Stomach (tissue), 9 donors: ENCODE data around the gene FAM219A. TPM values are rescaled to one million over a fixed set of nuclear protein-coding genes. Genes with fewer than 3 reads are reported as not detected.

Source experiments
- DNase-seq, 2 donors: peaks; one replicate each; pipeline versions ENCODE4 v3.0.0 to v3.0.0-alpha.2; 2013 to 2019
- H3K27ac ChIP-seq, 5 donors: fragments of 200-600 bp in 4 of 5; sonication (generic) in 4 of 5; one replicate each; pipeline ENCODE4 v1.5.1; 2013 to 2019; ENCODE audit warnings: mild to moderate bottlenecking in 1 of 5, moderate library complexity in 1 of 5
- H3K27me3 ChIP-seq, 3 donors: fragments of 200-600 bp; sonication (generic); one replicate each; pipeline ENCODE4 v1.5.1; 2017 to 2019; ENCODE audit warnings: mixed run types in 1 of 3
- H3K36me3 ChIP-seq, 4 donors: fragments of 200-600 bp; sonication (generic); 1 replicate in 3 of 4; 2 replicates in 1 of 4; pipeline ENCODE4 v1.5.1; 2016 to 2019
- H3K4me1 ChIP-seq, 4 donors: fragments of 200-600 bp; sonication (generic); one replicate each; pipeline ENCODE4 v1.5.1; 2016 to 2019
- H3K4me3 ChIP-seq, 4 donors: fragments of 200-600 bp; sonication (generic) in 3 of 4; one replicate each; pipeline ENCODE4 v1.5.1; 2016 to 2019; ENCODE audit warnings: mild to moderate bottlenecking in 1 of 4
- H3K9me3 ChIP-seq, 4 donors: fragments of 200-600 bp; sonication (generic); one replicate each; pipeline ENCODE4 v1.5.1; 2016 to 2019
- EP300 ChIP-seq: sonication (generic); formaldehyde crosslinking; IDR thresholded peaks from one replicate; pipeline ENCODE4 v1.6.1; 2017; ENCODE audit warnings: antibody characterized with exemption
- POLR2A ChIP-seq, 4 donors: fragments of 450-650 bp; IDR thresholded peaks; one replicate each; pipeline ENCODE4 v1.6.1; 2016; ENCODE audit warnings: antibody characterized with exemption in 4 of 4, control low read depth in 2 of 4, mild to moderate bottlenecking in 1 of 4, moderate library complexity in 1 of 4
- POLR2AphosphoS5 ChIP-seq, 3 donors: sonication (generic); formaldehyde crosslinking; IDR thresholded peaks; one replicate each; pipeline ENCODE4 v1.6.1; 2016; ENCODE audit warnings: antibody characterized with exemption in 3 of 3
- WGBS, 5 donors: extraction: QIAGEN DNeasy Blood & Tissue Kit in 3 of 5; methylation state at CpG; one replicate each; pipeline versions ENCODE4 v1.1.5 to v1.1.7; 2013 to 2018; 5-methylcytosine and 5-hydroxymethylcytosine counted together
- intact Hi-C: fragments of 100-400 bp; cut with DNase I; formaldehyde crosslinking; loops from one replicate; pipeline ENCODE4 v1.15.1; 2023; ENCODE audit warnings: low total_unique reads
- polyA plus RNA-seq, 3 donors: library from polyadenylated mRNA; stranded (reverse); fragments of 200-250 nt; gene quantifications; one replicate each; pipeline ENCODE4 v1.2.3, GENCODE V29; 2013
- total RNA-seq, 5 donors: library from RNA; depleted of rRNA; stranded (reverse); fragments of >200 nt; gene quantifications; one replicate each; pipeline versions ENCODE4 v1.1.0 to v1.2.3, GENCODE V29; 2014 to 2016
- TF ChIP-seq, protein P1 (sequence below), 7 experiments: fragments of 450-650 bp in 4 of 7; fragments of 200-600 bp in 3 of 7; sonication (generic) in 3 of 7; IDR thresholded peaks; one replicate each; pipeline ENCODE4 v1.5.1; 2016 to 2019; ENCODE audit warnings: antibody characterized with exemption in 7 of 7, control low read depth in 2 of 7, mild to moderate bottlenecking in 1 of 7
- donor health status: healthy with polysubstance abuse.
- donor health status: Bipolar disorder and iron deficiency.
- donor health status: healthy.

The FAM219A gene
- total and polyA plus RNA-seq, 8 donors, result 2.3 to 12.1 (median 6.9) TPM

- H3K4me1 ChIP-seq, result peaks cover 8 to 11% (median 9%) of the 10 kb centered on the region in 4 donors
- TF ChIP-seq POLR2A (IDR thresholded peaks at IDR 0.05), result no peak
- no peak for TF ChIP-seq EP300
- no peak for TF ChIP-seq POLR2AphosphoS5 (IDR thresholded peaks at IDR 0.05)
- TF ChIP-seq, protein P1, sequence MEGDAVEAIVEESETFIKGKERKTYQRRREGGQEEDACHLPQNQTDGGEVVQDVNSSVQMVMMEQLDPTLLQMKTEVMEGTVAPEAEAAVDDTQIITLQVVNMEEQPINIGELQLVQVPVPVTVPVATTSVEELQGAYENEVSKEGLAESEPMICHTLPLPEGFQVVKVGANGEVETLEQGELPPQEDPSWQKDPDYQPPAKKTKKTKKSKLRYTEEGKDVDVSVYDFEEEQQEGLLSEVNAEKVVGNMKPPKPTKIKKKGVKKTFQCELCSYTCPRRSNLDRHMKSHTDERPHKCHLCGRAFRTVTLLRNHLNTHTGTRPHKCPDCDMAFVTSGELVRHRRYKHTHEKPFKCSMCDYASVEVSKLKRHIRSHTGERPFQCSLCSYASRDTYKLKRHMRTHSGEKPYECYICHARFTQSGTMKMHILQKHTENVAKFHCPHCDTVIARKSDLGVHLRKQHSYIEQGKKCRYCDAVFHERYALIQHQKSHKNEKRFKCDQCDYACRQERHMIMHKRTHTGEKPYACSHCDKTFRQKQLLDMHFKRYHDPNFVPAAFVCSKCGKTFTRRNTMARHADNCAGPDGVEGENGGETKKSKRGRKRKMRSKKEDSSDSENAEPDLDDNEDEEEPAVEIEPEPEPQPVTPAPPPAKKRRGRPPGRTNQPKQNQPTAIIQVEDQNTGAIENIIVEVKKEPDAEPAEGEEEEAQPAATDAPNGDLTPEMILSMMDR (IDR thresholded peaks at IDR 0.05), result no peak
- H3K4me3 ChIP-seq, result no peak overlapping the region
- no peaks in the 10 kb centered on the region for H3K36me3 ChIP-seq
- intact Hi-C loops, result no loop called here
- WGBS, 5 donors, result 79 to 98% (median 96%) methylated on average over 6 of the region's 6 CpGs
- no peaks in the 10 kb centered on the region for H3K27me3 ChIP-seq
- no peaks in the 10 kb centered on the region for H3K9me3 ChIP-seq
- DNase-seq, result no peak
- no peak overlapping the region for H3K27ac ChIP-seq
Observed at GRCh38 chr9:34385561-34386230, 72.7 kb downstream of the FAM219A start.

DNA sequence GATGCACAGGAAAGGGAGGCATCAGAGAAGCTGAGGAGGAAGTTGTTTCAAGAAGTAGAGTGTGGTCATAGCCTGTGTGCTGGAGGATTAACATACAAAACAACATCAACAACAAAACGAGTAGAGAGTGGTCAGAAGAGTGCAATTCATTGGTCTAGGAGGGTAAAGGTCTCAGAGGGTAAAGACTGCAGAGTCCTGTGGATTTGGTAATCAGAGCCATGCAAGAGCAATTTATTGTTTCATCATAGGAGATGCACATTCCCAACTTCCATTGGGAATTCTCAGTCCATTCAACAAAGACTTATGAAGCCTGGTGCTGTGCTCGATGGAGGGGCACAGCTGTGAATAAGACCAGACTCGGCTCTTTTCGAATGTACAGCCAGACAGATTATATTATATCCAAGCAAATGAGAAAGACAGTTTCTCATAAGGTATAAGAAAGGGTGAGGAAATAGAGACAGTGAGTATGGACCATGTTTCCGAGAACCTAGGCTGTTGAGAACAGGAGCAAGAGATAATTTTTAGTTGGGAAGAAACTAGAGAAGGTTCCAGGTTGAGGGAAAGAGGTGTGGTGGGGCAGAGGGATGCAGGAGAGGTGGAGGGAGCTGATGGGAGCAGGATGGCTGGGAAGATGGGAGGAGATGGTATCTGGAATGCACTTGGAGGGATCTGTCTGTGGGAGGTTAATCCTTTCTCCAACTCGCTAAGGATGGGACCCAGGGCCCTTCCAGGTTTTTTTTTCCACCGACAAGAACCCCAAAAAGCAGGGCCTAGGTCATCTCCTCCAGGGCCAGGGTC, 73.8 kb downstream of the FAM219A start:
- no peak overlapping the region for H3K4me3 ChIP-seq
- no peaks in the 10 kb centered on the region for H3K27me3 ChIP-seq
- TF ChIP-seq, protein P1 (IDR thresholded peaks at IDR 0.05), result no peak
- TF ChIP-seq POLR2AphosphoS5 (IDR thresholded peaks at IDR 0.05) (no peak), POLR2A (IDR thresholded peaks at IDR 0.05) (no peak), EP300 (no peak)
- intact Hi-C loops, result no loop called here
- 71 to 80% (median 76%) methylated on average over 7 of the region's 7 CpGs for WGBS, 5 donors
- no peaks in the 10 kb centered on the region for H3K9me3 ChIP-seq
- peaks cover 19 to 22% (median 20%) of the 10 kb centered on the region in 4 donors for H3K4me1 ChIP-seq
- no peak for DNase-seq
- H3K36me3 ChIP-seq, result no peaks in the 10 kb centered on the region
- no peak overlapping the region for H3K27ac ChIP-seq

DNA sequence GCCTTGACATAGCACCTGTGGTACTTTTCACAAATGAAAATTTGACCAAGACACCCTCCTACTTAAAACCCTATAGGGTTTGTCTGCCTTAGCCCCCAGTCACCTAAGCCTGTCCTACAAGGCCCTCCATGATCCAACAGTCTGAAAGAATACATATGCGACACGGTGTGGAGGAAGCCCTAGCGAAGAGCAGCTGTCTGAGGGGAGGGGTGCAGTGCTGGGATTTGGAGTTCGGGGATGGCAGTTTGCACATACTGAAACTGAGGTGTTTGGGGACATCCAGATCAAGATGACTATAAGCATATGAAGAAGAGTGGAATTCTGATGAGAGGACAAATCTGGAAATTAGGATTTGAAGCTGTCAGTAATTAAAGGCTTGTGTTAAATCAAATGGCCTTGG, 74.5 kb downstream of the FAM219A start:
- H3K27ac ChIP-seq, result no peak overlapping the region
- no peak for DNase-seq
- 78 to 88% (median 86%) methylated on average over 4 of the region's 4 CpGs for WGBS, 5 donors

GRCh38 chr9:34382879-34383278, 75.5 kb downstream of the FAM219A start:
- intact Hi-C loops, result no loop called here
- H3K4me1 ChIP-seq, result peaks cover 25 to 36% (median 29%) of the 10 kb centered on the region in 4 donors
- no peaks in the 10 kb centered on the region for H3K27me3 ChIP-seq
- no peaks in the 10 kb centered on the region for H3K36me3 ChIP-seq
- no peak overlapping the region for H3K27ac ChIP-seq
- H3K4me3 ChIP-seq, result no peak overlapping the region
- no peak for TF ChIP-seq POLR2AphosphoS5 (IDR thresholded peaks at IDR 0.05)
- no peak for TF ChIP-seq EP300
- TF ChIP-seq POLR2A (IDR thresholded peaks at IDR 0.05), result no peak
- TF ChIP-seq, protein P1 (IDR thresholded peaks at IDR 0.05), result no peak
- H3K9me3 ChIP-seq, result no peaks in the 10 kb centered on the region
- DNase-seq, result no peak
- WGBS, 5 donors, result 83 to 96% (median 90%) methylated on average over 3 of the region's 3 CpGs

More for the DNA sequence above, 74.5 kb downstream of the FAM219A start:
- no peak for TF ChIP-seq POLR2A (IDR thresholded peaks at IDR 0.05)
- no peak for TF ChIP-seq POLR2AphosphoS5 (IDR thresholded peaks at IDR 0.05)
- TF ChIP-seq, protein P1 (IDR thresholded peaks at IDR 0.05), result no peak
- no peak for TF ChIP-seq EP300
- Histone ChIP-seq H3K27me3 (no peaks in the 10 kb centered on the region), H3K9me3 (no peaks in the 10 kb centered on the region), H3K4me3 (no peak overlapping the region), H3K36me3 (no peaks in the 10 kb centered on the region), H3K4me1 (peaks cover 25 to 29% (median 26%) of the 10 kb centered on the region in 4 donors)
- intact Hi-C loops, result no loop called here
